ENCODE data around the gene PROM2.

PROM2 gene

GRCh38 chr2:95291222-95291621 lies 17.0 kb downstream of the PROM2 start:
- no peak overlapping the region for H3K27ac Mint-ChIP-seq
- peaks cover 14% of the 10 kb centered on the region for H3K9me3 Mint-ChIP-seq (ENCODE audit: low read depth)
- no peaks in the 10 kb centered on the region for H3K27me3 Mint-ChIP-seq
- H3K4me3 Mint-ChIP-seq = no peak overlapping the region
- no peaks in the 10 kb centered on the region for H3K4me1 Mint-ChIP-seq (ENCODE audit: low read depth)
- peaks cover 8% of the 10 kb centered on the region for H3K36me3 Mint-ChIP-seq

GRCh38 chr2:95292623-95293260 lies 18.5 kb downstream of the PROM2 start:
- H3K4me1 Mint-ChIP-seq (ENCODE audit: low read depth) = no peaks in the 10 kb centered on the region
- H3K36me3 Mint-ChIP-seq = peaks cover 8% of the 10 kb centered on the region
- H3K4me3 Mint-ChIP-seq = no peak overlapping the region
- no peaks in the 10 kb centered on the region for H3K27me3 Mint-ChIP-seq
- no peak overlapping the region for H3K27ac Mint-ChIP-seq
- H3K9me3 Mint-ChIP-seq (ENCODE audit: low read depth) = peaks cover 14% of the 10 kb centered on the region

GRCh38 chr2:95294579-95295250 lies 20.5 kb downstream of the PROM2 start:
- H3K4me1 Mint-ChIP-seq (ENCODE audit: low read depth) = no peaks in the 10 kb centered on the region
- H3K4me3 Mint-ChIP-seq = no peak overlapping the region
- H3K36me3 Mint-ChIP-seq = peaks cover 8% of the 10 kb centered on the region
- H3K27me3 Mint-ChIP-seq = no peaks in the 10 kb centered on the region
- no peak overlapping the region for H3K27ac Mint-ChIP-seq
- peaks cover 14% of the 10 kb centered on the region for H3K9me3 Mint-ChIP-seq (ENCODE audit: low read depth)

- H3K4me3 Mint-ChIP-seq = no peak overlapping the region
- H3K27me3 Mint-ChIP-seq = no peaks in the 10 kb centered on the region
- no peak overlapping the region for H3K27ac Mint-ChIP-seq
- H3K4me1 Mint-ChIP-seq (ENCODE audit: low read depth) = no peaks in the 10 kb centered on the region
- peaks cover 4% of the 10 kb centered on the region for H3K36me3 Mint-ChIP-seq
- H3K9me3 Mint-ChIP-seq (ENCODE audit: low read depth) = peaks cover 10% of the 10 kb centered on the region
These were observed 21.1 kb downstream of the PROM2 start for GRCh38 chr2:95295376-95295775.

GRCh38 chr2:95296011-95296410 lies 21.8 kb downstream of the PROM2 start:
- Mint-ChIP-seq H3K27ac (no peak overlapping the region), H3K4me3 (no peak overlapping the region), H3K27me3 (no peaks in the 10 kb centered on the region), H3K9me3 (ENCODE audit: low read depth) (peaks cover 7% of the 10 kb centered on the region), H3K4me1 (ENCODE audit: low read depth) (no peaks in the 10 kb centered on the region), H3K36me3 (peaks cover 3% of the 10 kb centered on the region)

DNA sequence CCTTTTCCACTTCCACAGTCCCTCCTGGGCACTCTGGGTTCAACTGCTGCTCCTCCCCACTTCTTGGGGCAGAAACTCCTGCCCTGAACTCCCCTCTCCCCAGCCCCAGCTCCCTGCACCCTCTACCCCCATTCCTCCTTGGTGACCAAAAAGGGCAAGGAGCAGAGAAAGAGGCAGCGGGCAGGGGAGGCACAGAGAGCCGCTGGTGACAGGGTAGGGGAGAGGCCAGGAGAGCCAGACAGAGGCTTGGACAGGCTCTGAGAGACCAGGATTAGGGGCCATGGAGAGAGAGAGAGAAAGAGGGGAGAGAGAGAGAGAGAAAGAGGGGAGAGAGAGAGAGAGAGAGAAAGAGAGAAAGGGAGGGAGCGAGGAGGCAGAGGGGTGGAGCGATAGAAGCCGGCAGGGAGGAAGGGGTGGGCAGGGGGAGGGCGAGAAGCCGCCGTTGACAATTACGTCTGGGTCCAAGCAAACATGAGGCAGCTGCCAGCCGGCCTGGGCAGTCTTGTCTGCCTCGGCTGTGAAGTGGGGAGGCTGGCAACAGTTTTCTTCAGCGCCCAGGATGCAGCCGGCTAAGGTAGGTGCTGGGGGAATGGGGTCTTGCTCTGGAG lies 22.7 kb downstream of the PROM2 start, which contains the start of gene KCNIP3:
TSS of gene KCNIP3 (plus strand) at position 468 of the 608 bp plus-strand sequence. CDS start at position 560, 92 bp downstream.
- Mint-ChIP-seq H3K27me3 (no peaks in the 10 kb centered on the region), H3K9me3 (ENCODE audit: low read depth) (peaks cover 1% of the 10 kb centered on the region), H3K27ac (peak within 1 kb of the TSS; percentile 31), H3K4me1 (ENCODE audit: low read depth) (no peaks in the 10 kb centered on the region), H3K36me3 (no peaks in the 10 kb centered on the region), H3K4me3 (no peak within 1 kb of the TSS)

DNA sequence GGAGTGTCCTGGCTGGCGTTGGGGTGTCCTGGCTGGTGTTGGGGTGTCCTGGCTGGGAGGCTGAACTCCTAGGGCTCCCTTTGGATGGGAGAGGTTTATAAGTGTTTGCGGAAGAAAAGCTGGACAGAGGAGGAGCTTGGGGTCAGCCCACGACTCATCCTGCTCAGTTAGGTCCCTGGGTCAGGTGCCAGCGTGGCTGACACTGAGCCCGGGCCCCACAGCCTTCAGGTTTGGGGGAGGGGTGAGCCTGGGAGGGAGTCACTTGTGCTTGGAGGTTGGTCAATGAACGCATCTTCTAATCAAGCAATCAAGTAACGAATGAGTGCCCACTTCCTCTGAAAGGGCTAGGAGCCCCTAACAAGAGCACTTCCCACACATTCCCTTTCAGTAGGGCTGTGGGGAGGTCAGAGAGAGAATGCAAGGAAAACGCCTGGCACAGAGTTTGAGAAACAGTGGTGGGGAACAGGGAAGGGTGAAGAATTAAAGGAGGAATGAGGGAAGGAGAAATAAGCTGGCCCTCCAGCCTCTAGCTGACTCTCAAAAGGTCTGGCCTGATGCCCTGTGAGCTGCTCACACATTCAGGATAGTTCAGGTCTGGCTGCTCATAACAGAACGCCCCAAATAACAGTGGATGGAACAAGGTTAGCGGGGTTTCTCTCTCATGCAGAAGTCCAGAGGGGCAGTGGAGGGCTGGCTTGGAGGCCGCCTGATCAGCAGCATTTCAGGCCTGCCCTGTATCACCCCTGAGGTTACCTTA lies 23.6 kb downstream of the PROM2 start:
- H3K27ac Mint-ChIP-seq = peak overlapping the region; percentile 31
- H3K4me3 Mint-ChIP-seq = no peak overlapping the region
- H3K4me1 Mint-ChIP-seq (ENCODE audit: low read depth) = no peaks in the 10 kb centered on the region
- no peaks in the 10 kb centered on the region for H3K27me3 Mint-ChIP-seq
- no peaks in the 10 kb centered on the region for H3K9me3 Mint-ChIP-seq (ENCODE audit: low read depth)
- H3K36me3 Mint-ChIP-seq = no peaks in the 10 kb centered on the region

GRCh38 chr2:95298486-95299111 lies 24.4 kb downstream of the PROM2 start:
- Mint-ChIP-seq H3K9me3 (ENCODE audit: low read depth) (no peaks in the 10 kb centered on the region), H3K36me3 (no peaks in the 10 kb centered on the region), H3K4me3 (no peak overlapping the region), H3K4me1 (ENCODE audit: low read depth) (no peaks in the 10 kb centered on the region), H3K27ac (no peak overlapping the region), H3K27me3 (no peaks in the 10 kb centered on the region)

GRCh38 chr2:95299961-95300360 lies 25.7 kb downstream of the PROM2 start:
- no peak overlapping the region for H3K27ac Mint-ChIP-seq
- no peaks in the 10 kb centered on the region for H3K4me1 Mint-ChIP-seq (ENCODE audit: low read depth)
- H3K4me3 Mint-ChIP-seq = no peak overlapping the region
- H3K27me3 Mint-ChIP-seq = no peaks in the 10 kb centered on the region
- H3K36me3 Mint-ChIP-seq = no peaks in the 10 kb centered on the region
- no peaks in the 10 kb centered on the region for H3K9me3 Mint-ChIP-seq (ENCODE audit: low read depth)

DNA sequence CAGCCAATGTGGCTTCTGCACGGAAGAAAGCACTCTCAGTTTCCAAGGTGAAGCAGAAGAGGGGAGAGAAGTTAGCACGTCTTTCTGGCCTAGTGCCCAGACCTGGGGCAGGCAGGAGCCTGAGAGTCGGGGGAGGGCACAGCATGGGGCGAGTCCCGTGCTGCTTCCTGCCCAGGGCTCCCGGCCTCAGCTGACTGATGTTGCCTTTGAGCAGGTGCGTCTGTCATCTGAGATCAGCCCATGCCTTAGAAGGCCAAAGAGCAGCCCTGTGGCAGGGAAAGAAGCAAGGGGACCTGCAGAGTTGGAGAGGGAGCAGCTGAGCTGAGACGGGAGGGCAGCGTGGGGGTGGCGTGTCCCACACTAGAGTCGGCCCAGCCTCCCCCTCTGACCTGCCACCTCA lies 26.2 kb downstream of the PROM2 start:
- H3K27ac Mint-ChIP-seq = no peak overlapping the region
- H3K36me3 Mint-ChIP-seq = no peaks in the 10 kb centered on the region
- H3K4me1 Mint-ChIP-seq (ENCODE audit: low read depth) = no peaks in the 10 kb centered on the region

GRCh38 chr2:95301186-95301585 lies 26.9 kb downstream of the PROM2 start:
- no peaks in the 10 kb centered on the region for H3K4me1 Mint-ChIP-seq (ENCODE audit: low read depth)
- H3K4me3 Mint-ChIP-seq = no peak overlapping the region
- H3K27ac Mint-ChIP-seq = no peak overlapping the region
- no peaks in the 10 kb centered on the region for H3K9me3 Mint-ChIP-seq (ENCODE audit: low read depth)
- H3K27me3 Mint-ChIP-seq = no peaks in the 10 kb centered on the region
- no peaks in the 10 kb centered on the region for H3K36me3 Mint-ChIP-seq

More for the DNA sequence above, 26.2 kb downstream of the PROM2 start:
- Mint-ChIP-seq H3K27me3 (no peaks in the 10 kb centered on the region), H3K4me3 (no peak overlapping the region), H3K9me3 (ENCODE audit: low read depth) (no peaks in the 10 kb centered on the region)

- Mint-ChIP-seq H3K4me1 (ENCODE audit: low read depth) (no peaks in the 10 kb centered on the region), H3K36me3 (no peaks in the 10 kb centered on the region), H3K4me3 (no peak overlapping the region), H3K27me3 (no peaks in the 10 kb centered on the region), H3K27ac (no peak overlapping the region), H3K9me3 (ENCODE audit: low read depth) (no peaks in the 10 kb centered on the region)
These were observed 27.8 kb downstream of the PROM2 start for GRCh38 chr2:95301876-95302641.

DNA sequence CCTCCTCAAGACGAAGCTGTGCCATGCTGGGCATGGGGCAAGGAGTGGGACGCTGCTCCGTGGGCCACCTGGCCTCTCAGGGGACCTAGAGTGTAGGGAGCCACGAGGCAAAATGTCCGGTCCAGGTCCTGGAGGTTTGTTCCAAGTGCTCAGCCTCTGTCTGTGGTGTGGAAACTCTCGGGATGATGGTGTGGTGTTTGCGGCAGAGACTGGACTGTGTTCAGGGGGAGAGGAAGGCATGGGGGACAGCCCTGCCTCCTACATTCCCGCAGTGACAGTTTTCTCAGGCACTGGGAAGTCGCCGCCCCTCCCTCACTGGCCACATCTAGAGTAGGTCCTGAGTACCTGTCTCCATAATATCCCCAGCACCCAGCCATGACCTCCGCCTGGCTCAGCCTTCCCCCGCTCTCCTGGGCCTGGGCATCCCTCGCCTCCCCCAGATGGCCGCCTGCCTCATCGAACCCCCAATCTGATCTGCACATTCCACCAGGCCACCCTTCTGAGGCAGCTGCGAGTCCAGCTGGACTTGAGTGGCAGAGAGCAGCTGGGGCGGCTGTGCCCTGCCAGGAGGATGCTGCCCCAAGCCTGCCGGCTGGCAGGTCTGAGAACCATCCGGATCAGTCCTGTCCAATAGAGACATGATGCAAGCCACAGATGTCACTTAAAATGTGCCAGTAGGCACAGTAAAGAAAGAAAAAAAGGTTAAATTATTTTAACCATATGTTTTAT lies 29.1 kb downstream of the PROM2 start:
- H3K27me3 Mint-ChIP-seq = no peaks in the 10 kb centered on the region
- H3K4me1 Mint-ChIP-seq (ENCODE audit: low read depth) = no peaks in the 10 kb centered on the region
- H3K4me3 Mint-ChIP-seq = no peak overlapping the region
- no peaks in the 10 kb centered on the region for H3K9me3 Mint-ChIP-seq (ENCODE audit: low read depth)
- H3K27ac Mint-ChIP-seq = no peak overlapping the region
- no peaks in the 10 kb centered on the region for H3K36me3 Mint-ChIP-seq
